Measurements from ENCODE around the gene FEZ2.

Gene FEZ2

DNA sequence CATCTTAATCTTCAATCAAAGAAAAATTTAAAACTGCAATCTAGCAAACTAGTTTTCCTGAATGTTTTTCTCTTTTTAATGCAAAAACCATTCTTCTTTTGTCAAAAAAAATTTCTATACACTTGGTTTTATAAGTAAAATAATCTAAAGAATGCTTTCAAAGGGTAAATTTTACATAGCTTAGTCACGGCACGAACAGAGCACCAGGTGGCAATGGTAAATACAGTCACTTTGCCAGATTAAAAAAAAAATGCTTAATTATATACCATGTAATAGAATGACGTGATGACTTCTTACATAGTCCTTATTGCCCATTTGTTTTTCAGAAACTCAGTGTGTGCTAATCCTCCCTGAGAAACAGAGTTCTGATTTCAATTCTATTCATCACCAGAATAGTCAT, 10.4 kb downstream of the FEZ2 start:
- no peak for DNase-seq (ENCODE audit: low read depth in 3 of 3)

DNA sequence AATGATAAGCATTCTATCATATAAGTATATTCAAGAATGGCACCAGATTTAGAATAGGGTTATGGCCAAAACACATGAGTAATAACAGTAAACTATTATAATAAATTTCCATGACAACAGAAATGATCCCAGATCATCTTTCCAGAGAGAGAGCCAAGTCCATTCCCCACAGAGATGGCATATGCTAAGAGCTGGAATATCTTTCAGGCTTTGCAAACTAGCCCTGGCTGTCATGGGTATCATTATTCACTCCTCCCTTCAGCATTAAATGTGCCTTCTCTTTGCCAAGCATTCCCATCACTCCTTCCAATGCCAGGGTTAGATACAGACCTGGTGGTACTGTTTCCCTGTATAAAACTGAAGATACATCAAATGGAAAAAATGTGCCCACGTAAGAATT, 10.9 kb downstream of the FEZ2 start:
- no peak for DNase-seq (ENCODE audit: low read depth in 3 of 3)

DNA sequence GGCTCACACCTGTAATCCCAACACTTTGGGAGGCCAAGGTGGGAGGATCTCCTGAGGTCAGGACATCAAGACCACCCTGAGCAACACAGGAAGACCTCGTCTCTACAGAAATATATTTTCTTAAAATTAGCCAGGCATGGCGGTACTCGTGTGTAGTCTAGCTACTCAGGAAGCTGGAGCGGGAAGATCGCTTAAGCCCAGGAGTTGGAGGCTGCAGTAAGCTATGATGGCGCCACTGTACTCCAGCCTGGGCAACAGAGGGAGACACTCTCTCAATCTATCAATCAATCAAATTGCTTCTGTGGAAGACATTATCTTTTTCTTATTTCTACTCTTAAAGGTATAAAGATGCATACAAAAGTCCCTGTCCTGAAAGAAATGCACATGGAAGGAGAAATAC, 11.3 kb downstream of the FEZ2 start:
- DNase-seq (ENCODE audit: low read depth in 3 of 3): no peak

DNA sequence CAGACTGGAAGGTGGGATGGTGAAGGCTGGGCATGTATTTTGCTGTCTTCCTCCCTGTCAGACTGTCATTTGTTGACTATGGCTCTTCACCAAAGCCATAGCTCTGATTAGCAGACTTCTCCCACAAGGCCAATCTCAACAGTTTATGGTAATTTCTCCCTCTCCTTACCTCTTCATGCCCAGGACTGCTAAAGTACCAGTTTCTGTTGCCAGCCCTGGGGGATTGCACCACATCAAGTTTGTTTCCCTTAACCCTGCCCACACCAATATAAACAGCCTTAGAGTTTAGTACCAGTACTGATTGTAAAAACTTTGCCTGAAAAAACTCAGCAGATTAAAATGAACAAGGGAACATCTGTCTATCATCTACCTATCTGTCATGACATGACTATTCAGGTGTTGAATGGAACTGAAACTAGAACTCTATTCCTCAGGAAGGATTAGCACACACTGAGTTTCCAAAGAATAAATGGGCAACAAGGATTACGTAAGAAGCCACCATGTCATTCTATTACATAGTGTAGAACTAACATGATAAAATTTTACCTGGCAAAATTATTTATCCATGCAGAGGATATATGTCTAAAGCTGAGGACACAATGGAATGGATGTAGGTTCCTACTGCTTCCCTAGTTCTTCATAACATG, 13.7 kb downstream of the FEZ2 start:
- DNase-seq (ENCODE audit: low read depth in 3 of 3): no peak

DNA sequence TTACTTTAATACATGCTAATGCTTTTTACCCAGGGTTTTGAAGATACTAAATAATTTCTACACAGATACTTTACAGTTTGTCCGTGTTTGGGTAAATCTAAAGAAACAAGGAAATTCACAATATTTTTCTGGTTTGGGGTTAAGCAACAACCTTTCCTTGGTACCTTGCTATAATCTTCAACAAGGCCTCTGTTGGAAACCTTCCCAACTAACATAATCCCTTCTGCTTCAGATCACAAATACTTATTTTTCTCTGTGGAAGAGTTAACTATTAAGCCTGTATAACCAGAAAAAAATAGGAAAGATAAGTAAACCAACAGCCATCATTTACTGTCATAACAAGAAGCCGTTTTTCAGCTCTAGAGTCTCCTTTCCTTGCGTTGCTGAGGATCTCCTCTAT, 15.0 kb downstream of the FEZ2 start:
- DNase-seq (ENCODE audit: low read depth in 3 of 3): no peak

DNA sequence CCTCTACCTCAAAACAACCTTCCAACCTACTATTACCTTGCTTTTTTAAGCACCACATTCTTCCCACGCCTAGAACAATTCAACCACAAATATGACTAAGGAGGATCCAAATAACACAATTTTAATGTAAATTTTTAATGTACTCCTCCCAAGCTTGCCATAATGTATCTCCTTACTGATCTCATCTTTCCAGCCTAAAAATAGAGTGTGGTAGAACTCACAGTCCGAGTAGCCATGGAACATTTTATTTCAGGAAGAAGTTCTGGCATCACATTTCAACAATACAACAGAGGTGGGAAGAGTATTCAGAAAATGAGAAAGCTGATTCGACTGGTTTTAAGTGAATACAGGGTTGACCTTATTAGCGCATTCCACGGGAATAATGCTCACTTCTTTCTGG, 15.4 kb downstream of the FEZ2 start:
- no peak for DNase-seq (ENCODE audit: low read depth in 3 of 3)

DNA sequence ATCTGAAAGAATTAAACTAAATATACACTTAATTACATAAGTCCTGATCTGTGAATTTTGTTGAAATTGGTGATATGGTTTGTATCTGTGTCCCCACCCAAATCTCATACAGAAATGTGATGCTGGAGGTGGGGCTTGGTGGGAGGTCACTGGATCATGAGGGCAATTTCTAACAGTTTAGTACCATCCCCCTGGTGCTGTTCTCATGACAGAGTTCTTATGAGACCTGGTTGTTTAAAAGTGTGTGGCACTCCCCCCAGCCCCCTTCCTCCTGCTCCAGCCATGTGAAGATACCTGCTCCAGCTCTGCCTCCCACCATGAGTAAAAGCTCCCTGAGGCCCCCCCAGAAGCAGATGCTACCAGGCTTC, 18.7 kb downstream of the FEZ2 start:
- no peak for DNase-seq (ENCODE audit: low read depth in 3 of 3)

DNA sequence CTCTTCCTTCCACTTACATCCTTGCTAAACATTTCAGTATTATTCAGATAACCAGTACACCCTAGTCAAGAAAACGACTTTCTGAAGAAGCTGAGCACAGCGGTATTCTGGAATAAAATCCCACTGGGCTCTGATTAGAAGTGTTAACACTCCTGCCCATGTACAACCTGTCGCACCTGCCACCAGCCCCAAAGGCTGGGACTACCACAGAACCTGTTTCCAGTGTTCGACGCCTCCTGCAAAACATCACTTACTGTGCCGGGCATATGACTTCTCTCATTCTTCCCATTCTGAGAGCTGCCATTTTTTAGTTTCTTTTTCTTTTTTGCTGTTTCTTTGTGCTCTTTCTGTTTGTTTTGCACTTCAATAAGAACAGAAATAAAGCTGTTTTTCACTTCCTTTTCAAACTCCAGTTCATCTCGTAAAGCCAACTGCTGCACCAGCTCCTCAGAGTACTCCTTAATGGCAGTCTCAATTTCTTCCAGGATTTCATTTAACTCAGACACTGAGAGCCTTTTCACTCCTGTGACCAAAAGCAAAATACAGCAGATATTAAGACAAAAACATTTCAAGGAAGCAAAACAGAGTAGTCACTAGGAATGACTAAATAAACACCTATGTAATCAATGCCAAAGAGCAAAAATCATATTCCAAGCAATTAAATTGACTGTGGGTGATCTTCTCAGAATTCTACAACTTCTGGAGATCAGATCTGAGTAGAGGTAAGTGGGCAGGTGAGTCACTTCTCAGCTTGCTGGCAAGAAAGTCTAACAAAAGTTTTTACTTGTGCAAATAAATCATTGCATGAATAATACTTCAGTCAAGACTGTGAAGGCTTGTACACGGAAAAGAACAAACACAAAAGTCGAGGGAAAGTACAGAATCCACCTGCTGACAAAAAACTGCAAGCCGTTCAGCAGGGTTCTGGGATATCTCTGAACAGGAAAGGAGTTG, 19.3 kb downstream of the FEZ2 start:
- DNase-seq (ENCODE audit: low read depth in 3 of 3): no peak

DNA sequence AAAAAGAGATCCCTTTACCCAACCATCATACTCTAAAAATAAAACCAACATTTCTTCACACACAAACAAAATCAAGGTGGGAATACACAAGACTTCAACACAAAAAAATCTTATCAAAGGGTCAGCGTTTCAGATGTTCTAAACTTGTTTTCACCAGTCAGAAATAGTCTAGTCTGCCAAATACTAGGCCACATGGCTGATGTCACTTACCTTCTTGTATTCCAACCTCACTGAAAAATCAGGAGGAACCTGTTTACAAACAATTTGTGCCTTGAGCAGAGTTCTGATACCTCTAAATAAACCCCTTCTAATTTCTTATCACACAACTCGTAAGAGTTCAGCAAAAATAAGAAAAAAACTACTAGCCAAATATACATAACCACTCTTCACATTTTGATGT, 20.1 kb downstream of the FEZ2 start:
- DNase-seq (ENCODE audit: low read depth in 3 of 3): no peak

DNA sequence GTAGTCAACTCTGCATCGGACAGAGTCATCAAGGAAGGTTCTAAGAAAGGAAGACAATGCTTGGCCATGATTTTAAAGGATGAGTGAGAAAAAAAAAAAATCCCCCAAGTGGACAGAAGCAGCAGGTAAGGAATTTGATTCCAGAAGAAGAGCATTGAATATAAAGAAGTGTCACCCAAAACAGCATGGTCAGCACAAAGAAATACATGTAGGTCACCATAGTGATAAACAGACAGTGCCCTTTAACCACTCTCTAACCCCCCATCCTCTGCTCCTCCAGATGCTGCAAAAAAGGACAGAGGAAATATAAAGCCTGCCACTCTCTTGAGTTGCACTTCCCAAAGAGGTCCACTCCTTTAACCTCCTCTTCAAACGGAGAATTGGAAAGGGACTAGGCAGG, 23.4 kb downstream of the FEZ2 start:
- DNase-seq (ENCODE audit: low read depth in 3 of 3): no peak

DNA sequence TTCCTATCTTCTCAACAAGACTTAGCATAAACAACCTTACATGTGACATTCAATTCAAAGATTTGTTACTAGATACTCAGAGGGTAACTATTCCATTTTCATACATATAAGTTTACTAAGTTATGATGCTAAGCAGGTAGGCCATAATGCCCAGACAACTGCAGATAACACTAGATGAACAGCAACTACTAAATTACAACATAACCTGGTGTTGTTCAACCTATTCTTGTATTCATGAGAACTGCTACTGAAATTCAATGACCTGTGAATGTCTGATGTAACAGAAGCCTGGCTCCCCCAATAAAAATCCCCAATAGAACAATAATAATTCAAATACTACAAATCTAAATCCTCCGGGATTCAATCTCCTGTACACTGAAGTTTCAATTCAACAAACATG, 24.8 kb downstream of the FEZ2 start:
- no peak for DNase-seq (ENCODE audit: low read depth in 3 of 3)

DNA sequence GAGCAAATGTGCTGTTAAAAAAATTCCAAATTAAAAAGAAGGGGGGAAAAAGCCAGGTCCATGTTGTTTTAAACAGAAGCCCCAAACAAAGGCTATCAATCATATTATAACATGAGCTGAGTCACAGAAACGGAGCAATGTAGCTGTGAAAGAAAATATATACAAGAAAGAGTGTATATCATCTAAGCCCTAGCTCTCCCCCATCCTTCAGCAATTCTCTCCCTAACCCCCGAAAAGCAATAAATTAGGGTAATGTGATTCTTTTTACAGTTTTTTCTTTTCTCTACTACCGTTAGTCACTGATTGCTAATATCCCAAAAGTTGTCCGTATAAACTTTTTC, 25.3 kb downstream of the FEZ2 start:
- DNase-seq (ENCODE audit: low read depth in 3 of 3): no peak

DNA sequence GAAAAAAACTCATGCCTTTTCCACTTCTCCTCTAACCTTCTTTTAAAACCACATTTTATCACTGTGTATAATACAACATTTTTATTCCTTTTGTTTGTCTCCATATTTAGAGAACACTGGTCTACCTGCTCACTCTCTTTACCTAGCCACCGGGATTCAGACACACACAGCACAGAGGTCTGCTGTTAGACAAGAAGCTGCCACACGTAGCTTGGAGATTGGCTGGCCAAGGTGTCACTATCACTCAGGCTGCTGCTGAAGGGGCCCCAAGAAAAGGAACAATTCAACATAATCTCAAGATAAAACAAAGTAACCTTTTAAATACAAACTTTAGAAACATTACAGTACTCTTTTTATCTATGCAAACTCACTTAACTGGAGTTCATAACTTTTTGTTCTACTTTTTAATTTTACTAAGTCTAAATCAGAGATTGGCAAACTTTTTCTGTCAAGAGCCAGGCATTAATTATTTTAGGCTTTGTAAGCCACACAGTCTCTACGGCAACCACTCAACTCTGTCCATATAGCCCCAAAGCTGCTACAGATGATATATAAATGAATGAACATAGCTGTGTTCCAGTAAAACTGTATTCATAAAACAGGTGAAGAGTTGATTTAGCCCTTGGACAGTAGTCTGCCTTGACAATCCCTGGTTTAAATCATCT, 25.8 kb downstream of the FEZ2 start:
- DNase-seq (ENCODE audit: low read depth in 3 of 3): no peak

DNA sequence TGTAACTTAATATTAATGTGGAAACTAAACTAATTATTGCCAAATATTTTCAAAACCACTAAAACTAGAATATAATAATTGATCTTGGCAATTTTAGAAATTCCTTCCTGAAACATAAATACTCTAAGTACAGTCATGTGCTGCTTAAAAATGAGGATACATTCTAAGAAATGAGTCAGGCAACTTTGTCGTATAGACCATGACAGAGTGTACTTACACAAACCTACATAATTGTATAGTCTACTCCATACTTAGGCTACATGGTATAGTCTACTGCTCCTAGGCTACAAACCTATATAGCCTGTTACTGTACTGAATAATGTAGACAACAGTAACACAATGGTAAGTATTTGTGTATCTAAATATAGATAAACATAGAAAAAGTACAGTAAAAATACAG, 27.6 kb downstream of the FEZ2 start:
- DNase-seq (ENCODE audit: low read depth in 3 of 3): no peak

DNA sequence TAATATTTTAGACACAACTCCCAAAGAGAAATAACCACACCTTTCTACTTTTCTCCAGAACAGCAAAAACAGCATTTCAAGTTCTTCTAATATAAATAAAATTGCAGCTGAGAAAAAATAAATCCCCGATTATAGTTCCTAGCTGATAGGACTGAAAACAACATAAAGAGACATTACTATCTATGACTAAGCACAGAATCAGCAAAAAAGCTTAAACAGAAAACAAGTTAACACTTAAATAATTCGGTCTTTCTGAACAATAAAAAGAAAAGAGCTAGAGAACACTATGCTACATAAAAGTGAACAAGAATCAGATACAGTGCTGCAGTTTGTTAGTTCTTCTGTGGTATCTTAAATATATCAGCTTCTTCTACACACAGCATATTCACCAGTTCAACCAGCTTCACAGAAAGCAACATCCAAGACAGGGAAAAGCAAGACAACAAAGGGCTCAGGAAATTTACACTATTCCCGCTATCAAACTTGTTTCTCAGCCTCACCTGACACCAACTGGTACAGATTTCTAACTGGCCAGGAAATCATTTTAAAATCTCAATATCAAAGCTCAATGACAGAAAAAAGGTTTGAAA, 28.6 kb downstream of the FEZ2 start:
- no peak for DNase-seq (ENCODE audit: low read depth in 3 of 3)

DNA sequence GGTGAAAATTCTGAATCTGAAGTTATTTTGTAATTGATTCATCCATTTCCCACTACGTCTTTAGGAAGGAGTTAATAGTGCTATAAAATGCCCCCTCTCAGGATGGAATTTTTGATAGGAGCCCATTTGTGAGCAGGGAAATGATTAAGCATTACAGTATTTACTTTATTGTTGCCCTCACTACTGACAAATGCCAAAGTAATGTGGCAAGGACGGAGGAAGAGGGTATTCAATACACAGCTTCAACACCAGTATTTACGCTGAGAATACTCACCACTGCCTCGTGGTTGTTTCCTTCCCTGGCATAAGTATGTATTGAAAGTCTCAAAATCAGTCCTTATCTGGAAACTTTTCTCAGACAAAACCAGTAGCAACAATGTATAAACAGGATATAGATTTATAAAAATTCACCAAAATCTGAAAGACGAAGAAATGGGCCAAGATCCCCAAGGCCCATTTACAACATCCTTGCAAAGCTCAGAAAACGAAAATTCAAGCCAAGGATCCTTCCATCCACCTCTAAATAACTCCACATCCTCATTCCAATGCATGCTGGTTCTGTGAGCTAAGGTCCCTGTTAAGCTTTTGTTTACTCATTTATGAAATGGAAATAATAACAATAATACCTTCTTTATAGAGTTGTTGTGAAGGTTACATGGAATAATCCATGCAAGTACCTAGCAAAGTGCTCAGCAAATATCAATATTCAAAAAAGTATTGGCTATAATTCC, 29.3 kb downstream of the FEZ2 start:
- DNase-seq (ENCODE audit: low read depth in 3 of 3): no peak

DNA sequence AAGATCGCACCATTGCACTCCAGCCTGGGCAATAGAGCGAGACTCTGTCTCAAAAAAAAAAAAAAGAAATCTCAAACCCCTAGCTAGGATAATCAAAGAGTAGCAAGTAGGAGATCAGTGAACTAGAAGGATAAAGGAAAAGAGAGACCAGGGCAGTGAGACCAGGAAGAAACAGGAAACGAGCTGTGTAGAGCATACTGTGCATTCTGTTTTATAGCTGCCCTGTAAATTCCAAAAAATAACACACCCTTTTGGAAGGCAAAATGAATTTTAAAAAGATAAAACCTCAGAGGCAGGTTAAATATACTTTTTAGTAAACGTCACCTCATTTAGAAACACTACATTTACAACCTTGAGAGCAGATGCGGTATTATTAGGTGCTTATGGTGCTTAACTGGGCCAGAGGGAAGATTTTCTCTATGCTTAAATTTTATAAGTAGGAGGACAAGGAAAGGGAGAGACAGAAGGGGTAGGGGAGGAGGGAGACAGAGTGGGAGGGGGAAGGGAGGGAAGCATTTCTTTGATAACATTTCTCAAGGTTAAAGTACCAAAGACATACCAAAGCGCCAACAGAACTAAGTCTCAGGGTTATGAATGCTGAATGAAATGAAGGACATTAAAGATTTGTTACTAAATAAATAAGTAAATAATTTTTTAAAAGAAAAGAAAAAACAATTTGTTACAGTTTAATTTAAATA, 30.1 kb downstream of the FEZ2 start:
- no peak for DNase-seq (ENCODE audit: low read depth in 3 of 3)

DNA sequence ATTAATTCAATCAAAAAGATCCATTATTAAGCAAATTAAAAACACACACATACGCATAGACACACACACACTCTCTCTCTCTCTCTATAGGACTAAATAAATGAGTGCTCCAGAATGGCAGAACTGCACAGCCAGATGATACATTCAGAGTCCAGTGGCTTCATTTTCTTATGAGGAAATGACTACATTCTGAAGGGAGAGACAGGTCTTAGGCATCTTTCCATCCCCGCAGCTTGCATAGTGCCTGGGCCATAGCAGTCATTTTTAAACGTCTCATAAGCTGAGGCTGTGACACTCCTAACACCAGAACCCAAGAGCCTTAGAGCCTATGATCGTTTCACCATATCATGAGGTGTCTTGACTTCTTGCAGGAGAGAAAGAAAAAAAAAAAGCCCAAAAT, 31.1 kb downstream of the FEZ2 start:
- DNase-seq (ENCODE audit: low read depth in 3 of 3): no peak

DNA sequence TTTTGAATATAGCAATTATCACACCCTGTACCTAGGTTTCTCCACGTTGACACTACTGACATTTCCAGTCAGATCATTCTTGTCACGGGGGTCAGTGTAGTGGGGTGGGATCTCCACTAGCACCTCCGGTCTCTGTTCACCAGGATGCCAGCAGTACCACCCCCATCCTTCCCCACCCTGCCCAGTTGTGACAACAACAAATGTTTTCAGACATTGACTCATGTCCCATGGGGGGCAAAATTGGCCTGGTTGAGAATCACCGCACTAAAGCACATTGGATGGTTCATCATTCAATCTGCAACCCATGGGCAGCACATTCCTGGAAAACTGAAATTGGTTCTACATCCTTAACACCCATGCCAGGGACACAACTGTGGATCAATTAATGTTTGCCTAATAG, 32.3 kb downstream of the FEZ2 start:
- DNase-seq (ENCODE audit: low read depth in 3 of 3): no peak

DNA sequence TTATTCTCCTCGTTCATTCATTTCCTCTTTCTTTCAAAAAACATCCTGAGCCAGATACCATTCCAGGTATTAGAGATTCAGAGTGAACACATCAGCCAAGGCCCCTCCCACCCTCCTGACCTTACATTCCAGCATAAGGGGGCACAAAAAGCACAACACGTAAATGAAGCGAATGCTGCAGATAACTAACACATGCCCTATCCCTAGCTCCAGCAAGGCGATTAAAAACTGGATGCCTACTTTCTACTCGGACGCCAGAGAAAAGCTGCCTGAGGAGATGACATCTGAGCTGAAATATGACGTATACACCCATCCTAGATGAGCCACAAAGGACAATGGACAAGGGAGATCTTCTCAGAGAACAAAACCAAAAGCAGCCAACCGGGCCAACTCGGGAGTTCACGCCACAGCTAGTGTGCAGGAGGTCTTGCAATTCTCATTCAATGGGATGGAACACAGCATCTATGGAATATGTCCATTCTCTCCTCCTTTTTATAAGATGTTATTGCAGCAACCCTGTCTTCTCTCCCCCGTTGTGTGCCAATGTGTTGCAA, 33.5 kb downstream of the FEZ2 start:
- DNase-seq (ENCODE audit: low read depth in 3 of 3): no peak

DNA sequence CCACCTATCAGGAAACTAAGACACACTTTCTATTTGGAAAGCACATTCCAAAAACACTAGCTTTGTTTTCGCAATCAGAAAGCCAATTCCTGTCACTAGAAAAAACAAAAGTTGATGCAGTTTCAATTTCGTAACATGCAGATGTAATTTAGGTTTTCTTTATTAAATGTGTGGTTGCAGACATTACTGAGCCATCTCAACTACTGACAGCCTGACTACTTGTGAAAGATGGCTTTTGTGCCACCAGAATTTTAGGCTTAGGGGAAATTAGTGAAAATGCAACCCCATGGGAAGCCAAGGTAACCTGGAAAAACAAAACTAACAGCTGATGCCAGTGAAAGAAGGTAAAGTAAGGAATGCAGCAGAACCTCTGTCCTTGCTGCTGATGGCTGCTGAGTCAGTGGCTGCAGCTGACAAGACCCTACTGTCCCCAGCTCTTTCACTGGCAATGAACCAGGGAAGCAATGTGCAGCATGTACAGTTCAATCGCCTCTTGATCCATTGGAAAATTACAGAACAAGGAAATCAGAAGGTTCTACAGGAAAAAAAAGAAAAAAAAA, 34.9 kb downstream of the FEZ2 start:
- DNase-seq (ENCODE audit: low read depth in 3 of 3): no peak
